Inflammatory macrophage (primary cell): ENCODE data around the gene GDPD5.
A peak's percentile ranks its signal among the peaks of the same experiment; 100 is the strongest.

Experiments used
- DNase-seq, 2 donors: peaks; one replicate each; pipeline ENCODE4 v3.0.0-alpha.2; 2020 to 2022

GDPD5 gene

GRCh38 chr11:75398906-75399305 lies 126.8 kb downstream of the GDPD5 start:
- no peak for DNase-seq

- DNase-seq: no peak
Measured at GRCh38 chr11:75394085-75394840, 131.5 kb downstream of the GDPD5 start.

GRCh38 chr11:75389925-75390324 lies 135.8 kb downstream of the GDPD5 start:
- DNase-seq: no peak

- DNase-seq: no peak
Measured at GRCh38 chr11:75389276-75389605, 136.5 kb downstream of the GDPD5 start.

GRCh38 chr11:75388386-75389275 lies 137.1 kb downstream of the GDPD5 start:
- peak; percentile 77 to 81 for DNase-seq

GRCh38 chr11:75387736-75388294 lies 137.9 kb downstream of the GDPD5 start:
- no peak for DNase-seq

GRCh38 chr11:75386942-75387630 lies 138.7 kb downstream of the GDPD5 start:
- no peak for DNase-seq
